Measurements from ENCODE around the gene SDK2.

DNA sequence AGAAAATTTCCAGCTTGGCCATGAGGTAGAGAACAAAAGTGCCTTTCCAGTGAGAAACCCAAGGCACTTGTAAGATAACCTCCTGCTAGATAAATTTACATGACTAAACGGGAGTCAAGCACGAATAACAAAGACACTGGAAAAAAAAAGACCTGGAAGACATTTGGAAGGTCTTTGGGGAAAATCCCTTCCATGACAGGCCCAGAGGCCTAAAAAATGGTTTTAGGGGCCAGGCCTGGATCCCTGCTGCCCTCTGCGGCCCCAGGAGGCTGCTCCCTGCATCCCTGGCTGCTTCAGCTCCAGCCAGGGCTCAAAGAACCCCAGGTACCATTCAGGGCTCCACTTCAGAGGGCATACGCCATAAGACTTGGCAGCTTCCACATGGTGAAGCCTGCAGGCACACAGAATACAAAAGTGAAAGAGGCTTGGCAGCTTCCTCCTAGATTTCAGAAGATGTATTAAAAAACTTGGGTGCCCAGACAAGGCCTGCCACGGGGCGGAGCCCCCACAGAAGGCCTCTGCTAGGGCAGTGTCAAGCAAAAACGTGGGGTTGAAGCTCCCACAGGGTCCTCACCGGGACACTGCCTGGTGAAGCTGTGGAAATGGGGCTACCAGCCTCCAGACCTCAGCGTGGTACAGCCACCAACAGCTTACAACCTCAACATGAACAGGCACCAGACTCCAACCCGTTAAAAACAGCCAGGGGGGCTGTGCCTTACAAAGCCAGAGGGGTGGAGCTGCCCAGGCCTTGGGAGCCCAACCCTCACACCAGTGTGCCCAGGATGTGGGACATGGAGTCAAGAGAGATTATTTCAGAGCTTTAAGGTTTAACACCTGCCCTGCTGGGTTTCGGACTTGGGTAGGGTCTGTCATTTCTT, 77.1 kb downstream of the SDK2 start:
- TF ChIP-seq, protein P1, sequence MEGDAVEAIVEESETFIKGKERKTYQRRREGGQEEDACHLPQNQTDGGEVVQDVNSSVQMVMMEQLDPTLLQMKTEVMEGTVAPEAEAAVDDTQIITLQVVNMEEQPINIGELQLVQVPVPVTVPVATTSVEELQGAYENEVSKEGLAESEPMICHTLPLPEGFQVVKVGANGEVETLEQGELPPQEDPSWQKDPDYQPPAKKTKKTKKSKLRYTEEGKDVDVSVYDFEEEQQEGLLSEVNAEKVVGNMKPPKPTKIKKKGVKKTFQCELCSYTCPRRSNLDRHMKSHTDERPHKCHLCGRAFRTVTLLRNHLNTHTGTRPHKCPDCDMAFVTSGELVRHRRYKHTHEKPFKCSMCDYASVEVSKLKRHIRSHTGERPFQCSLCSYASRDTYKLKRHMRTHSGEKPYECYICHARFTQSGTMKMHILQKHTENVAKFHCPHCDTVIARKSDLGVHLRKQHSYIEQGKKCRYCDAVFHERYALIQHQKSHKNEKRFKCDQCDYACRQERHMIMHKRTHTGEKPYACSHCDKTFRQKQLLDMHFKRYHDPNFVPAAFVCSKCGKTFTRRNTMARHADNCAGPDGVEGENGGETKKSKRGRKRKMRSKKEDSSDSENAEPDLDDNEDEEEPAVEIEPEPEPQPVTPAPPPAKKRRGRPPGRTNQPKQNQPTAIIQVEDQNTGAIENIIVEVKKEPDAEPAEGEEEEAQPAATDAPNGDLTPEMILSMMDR (conservative IDR thresholded peaks at IDR 0.05; ENCODE audit: low read depth, low read length): no peak
- TF ChIP-seq POLR2A (IDR thresholded peaks at IDR 0.05; ENCODE audit: low read depth, low read length): no peak
- TF ChIP-seq, protein P2, sequence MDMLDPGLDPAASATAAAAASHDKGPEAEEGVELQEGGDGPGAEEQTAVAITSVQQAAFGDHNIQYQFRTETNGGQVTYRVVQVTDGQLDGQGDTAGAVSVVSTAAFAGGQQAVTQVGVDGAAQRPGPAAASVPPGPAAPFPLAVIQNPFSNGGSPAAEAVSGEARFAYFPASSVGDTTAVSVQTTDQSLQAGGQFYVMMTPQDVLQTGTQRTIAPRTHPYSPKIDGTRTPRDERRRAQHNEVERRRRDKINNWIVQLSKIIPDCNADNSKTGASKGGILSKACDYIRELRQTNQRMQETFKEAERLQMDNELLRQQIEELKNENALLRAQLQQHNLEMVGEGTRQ (IDR thresholded peaks at IDR 0.05; ENCODE audit: low read depth, low read length): no peak
- no peak for TF ChIP-seq CHD1 (IDR thresholded peaks at IDR 0.05; ENCODE audit: low read depth, low read length)
- no peak for TF ChIP-seq RAD21 (IDR thresholded peaks at IDR 0.05; ENCODE audit: low read length)
